Vagina (tissue), 2 donors: ENCODE measurements around the gene RAB24.

ENCODE experiments used
- CTCF ChIP-seq, 3 experiments: fragments of 450-650 bp in 2 of 3; fragments of 200-600 bp in 1 of 3; sonication (generic) in 1 of 3; IDR thresholded peaks; one replicate each; pipeline ENCODE4 v1.5.1; 2017 to 2019; ENCODE audit warnings: antibody characterized with exemption in 3 of 3, mild to moderate bottlenecking in 2 of 3, moderate library complexity in 2 of 3
- POLR2A ChIP-seq, 2 donors: fragments of 450-650 bp; IDR thresholded peaks; one replicate each; pipeline ENCODE4 v1.6.1; 2017; ENCODE audit warnings: antibody characterized with exemption in 2 of 2, mild to moderate bottlenecking in 2 of 2, moderate library complexity in 2 of 2
- POLR2AphosphoS5 ChIP-seq, 2 donors: sonication (generic); formaldehyde crosslinking; IDR thresholded peaks; one replicate each; pipeline ENCODE4 v1.9.0; 2017; ENCODE audit warnings: antibody characterized with exemption in 2 of 2, mild to moderate bottlenecking in 2 of 2, low read depth in 1 of 2; ENCODE audit not compliant: insufficient read depth in 1 of 2

GRCh38 chr5:177339107-177339638 lies 35.7 kb upstream of the RAB24 start:
- TF ChIP-seq POLR2A (IDR thresholded peaks at IDR 0.05) = no peak
- TF ChIP-seq CTCF (IDR thresholded peaks at IDR 0.05) = no peak
- TF ChIP-seq POLR2AphosphoS5 (IDR thresholded peaks at IDR 0.05; ENCODE audit: insufficient read depth in 1 of 2, low read depth in 1 of 2) = no peak
